HG03139 (cell line): Measurements from ENCODE around the gene ZFYVE27.

Experiments used
- ATAC-seq: cut with Tn5 transposase; IDR thresholded peaks from one replicate; pipeline ENCODE4 v1.9.1; 2021; ENCODE audit not compliant: unreplicated experiment

The ZFYVE27 gene

GRCh38 chr10:97743169-97743943 lies 6.4 kb downstream of the ZFYVE27 start:
- no peak for ATAC-seq

- ATAC-seq, result no peak
Observed at GRCh38 chr10:97744405-97745035, 7.6 kb downstream of the ZFYVE27 start.

- no peak for ATAC-seq
Observed at GRCh38 chr10:97747573-97747972, 10.6 kb downstream of the ZFYVE27 start.

- ATAC-seq, result no peak
Observed at GRCh38 chr10:97748116-97748515, 11.2 kb downstream of the ZFYVE27 start.

- no peak for ATAC-seq
Observed at GRCh38 chr10:97752956-97753355, 16.0 kb downstream of the ZFYVE27 start.

- ATAC-seq, result no peak
Observed at GRCh38 chr10:97754726-97755125, 17.8 kb downstream of the ZFYVE27 start.

GRCh38 chr10:97755718-97756117 lies 18.8 kb downstream of the ZFYVE27 start:
- no peak for ATAC-seq

GRCh38 chr10:97757471-97757870 lies 20.5 kb downstream of the ZFYVE27 start:
- no peak for ATAC-seq

GRCh38 chr10:97759158-97759887 lies 22.4 kb downstream of the ZFYVE27 start:
- ATAC-seq, result no peak

- ATAC-seq, result no peak
Observed at GRCh38 chr10:97759946-97760345, 23.0 kb downstream of the ZFYVE27 start.

GRCh38 chr10:97760461-97761257 lies 23.7 kb downstream of the ZFYVE27 start:
- ATAC-seq, result no peak

GRCh38 chr10:97761331-97761865 lies 24.5 kb downstream of the ZFYVE27 start:
- ATAC-seq, result no peak

GRCh38 chr10:97762056-97762455 lies 25.1 kb downstream of the ZFYVE27 start:
- ATAC-seq, result no peak

GRCh38 chr10:97762816-97763215 lies 25.9 kb downstream of the ZFYVE27 start:
- ATAC-seq, result no peak

GRCh38 chr10:97763411-97763810 lies 26.5 kb downstream of the ZFYVE27 start:
- no peak for ATAC-seq

- no peak for ATAC-seq
Observed at GRCh38 chr10:97763947-97764346, 27.0 kb downstream of the ZFYVE27 start.

- peak; percentile 62 for ATAC-seq
Observed at GRCh38 chr10:97764519-97764931, 27.6 kb downstream of the ZFYVE27 start.

- ATAC-seq, result no peak
Observed at GRCh38 chr10:97765201-97765600, 28.3 kb downstream of the ZFYVE27 start.

- no peak for ATAC-seq
Observed at GRCh38 chr10:97766106-97766810, 29.3 kb downstream of the ZFYVE27 start.
